GM19372 (cell line): ENCODE results near the gene CHMP6.

Experiments used
- ATAC-seq: cut with Tn5 transposase; IDR thresholded peaks from one replicate; pipeline ENCODE4 v1.9.1; 2021; ENCODE audit warnings: mild to moderate bottlenecking, low read depth, moderate library complexity; ENCODE audit not compliant: unreplicated experiment

Gene CHMP6

GRCh38 chr17:80991645-80992076 is at the start of gene CHMP6:
TSS of gene CHMP6 (plus strand) at chr17:80991841. CDS start at chr17:80991919, 78 bp downstream.
- ATAC-seq, result no peak

GRCh38 chr17:80942423-80943345 is 49.0 kb upstream of the CHMP6 start:
- ATAC-seq, result no peak

DNA sequence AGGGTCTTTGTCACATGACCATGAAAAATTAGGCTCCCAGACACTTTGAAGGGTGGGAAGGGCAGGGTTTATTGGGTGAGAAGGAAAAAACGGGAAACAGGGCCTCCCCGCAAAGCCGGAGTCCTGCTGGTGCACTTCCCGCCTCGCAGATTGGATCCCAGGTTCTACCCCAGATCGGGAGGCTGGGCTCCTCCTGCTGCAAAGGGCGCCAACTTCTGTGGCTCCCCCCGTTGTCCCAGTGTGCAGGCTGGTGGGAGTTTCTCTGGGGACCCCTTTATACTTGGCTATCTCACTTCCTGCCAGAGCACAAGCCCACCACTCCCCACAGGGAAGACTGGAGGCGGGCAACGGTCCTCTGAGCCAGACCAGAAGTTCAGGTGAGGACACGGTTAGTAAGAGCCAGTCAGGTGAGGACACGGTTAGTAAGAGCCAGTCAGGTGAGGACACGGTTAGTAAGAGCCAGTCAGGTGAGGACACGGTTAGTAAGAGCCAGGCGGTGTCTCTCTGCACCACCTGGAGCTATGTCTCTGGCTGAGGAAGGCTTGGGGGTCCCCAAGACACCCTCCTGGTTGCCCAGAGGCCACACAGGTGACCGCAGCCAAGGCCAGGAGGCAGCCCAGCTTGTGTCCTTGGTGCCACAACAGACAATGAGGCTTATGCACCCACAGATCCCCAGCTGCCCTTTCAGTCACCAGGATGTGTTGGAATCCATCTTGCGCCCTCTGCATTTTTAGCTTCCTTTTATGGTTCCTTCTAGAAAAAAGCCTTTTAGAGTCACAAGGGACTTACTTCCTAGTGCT is 48.1 kb upstream of the CHMP6 start:
- no peak for ATAC-seq

GRCh38 chr17:80944326-80944725 is 47.3 kb upstream of the CHMP6 start:
- no peak for ATAC-seq

GRCh38 chr17:80945736-80946135 is 45.9 kb upstream of the CHMP6 start:
- ATAC-seq, result no peak

GRCh38 chr17:80946449-80946848 is 45.2 kb upstream of the CHMP6 start:
- ATAC-seq, result no peak

DNA sequence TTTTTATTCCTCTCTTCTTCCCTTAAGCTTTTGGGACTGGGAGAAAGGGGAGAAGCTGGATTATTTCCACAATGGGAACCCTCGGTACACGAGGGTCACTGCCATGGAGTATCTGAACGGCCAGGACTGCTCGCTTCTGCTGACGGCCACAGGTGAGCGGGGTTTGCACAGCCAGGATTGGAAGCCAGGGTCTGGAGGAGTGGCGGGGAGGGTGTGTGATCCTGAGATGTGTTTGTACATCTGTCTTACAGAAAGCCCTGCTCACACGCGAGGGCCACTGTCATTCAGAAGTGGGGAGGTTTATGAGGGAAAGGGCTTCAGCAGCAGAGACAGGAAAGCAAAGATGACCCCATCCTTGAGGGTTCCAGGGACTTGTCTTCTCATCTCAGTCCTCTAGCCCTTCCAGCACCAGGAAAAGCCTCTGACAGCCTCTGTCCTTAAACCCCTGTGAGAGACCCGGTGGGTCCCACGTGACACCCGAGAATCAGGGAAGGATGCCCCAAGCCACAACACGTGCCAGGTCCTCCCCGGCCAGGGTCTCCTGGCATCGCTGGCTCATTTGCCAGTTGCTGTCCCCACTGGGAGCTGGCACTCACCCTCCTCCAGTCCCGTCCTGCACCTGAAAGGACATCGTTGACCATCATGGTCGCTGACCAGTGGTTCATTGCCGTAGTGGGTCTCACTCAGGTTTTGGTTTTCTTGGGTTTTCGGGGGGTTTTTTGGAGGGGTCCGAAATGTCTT is 44.3 kb upstream of the CHMP6 start:
- ATAC-seq, result no peak

DNA sequence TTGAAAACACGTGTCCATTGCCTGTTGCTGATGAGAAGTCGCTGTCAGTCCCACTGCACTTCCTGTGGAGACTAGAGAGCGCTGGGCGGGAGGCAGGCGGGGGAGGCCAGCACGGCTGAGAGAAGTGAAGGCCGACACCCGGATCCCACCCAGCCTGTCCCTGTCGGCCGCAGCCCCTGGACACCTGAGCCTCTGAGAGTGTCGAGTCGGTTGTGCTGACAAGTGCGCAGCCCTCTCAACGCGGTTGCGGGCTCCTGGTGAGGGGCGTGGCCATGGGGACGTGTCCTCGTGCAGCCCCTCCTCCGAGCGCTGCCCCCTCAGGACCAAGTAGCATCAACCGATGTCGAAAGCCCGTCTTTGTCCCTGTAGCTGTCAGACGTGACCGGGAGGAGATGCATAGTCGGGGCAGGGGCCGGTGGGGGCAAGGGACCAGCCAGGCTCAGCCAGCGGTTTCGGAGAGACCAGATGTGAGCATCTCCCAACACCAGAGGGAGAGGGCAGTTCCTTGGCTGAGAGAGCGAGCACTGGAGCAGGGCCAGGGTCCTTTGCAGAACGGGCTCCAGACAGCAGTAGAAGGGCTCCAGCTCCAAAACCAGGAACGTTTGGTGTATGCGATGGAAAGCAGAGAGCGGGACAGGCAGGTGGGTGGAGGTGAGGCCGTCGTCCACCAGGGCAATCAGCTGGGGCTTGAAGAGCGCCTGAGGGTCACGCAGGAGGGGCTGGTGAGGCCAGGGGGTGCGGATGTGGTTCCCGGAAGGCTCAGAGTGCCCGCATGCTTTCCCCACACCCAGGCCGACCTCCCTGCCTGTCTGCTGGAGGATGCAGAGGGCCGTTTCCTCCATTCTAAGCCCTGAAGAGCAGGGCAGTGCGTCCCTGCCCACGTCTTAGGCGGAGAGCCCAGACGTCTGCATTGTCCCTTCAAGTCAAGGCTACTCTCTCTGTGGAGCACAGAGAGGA is 43.3 kb upstream of the CHMP6 start:
- ATAC-seq, result no peak

GRCh38 chr17:80948976-80949450 is 42.6 kb upstream of the CHMP6 start:
- ATAC-seq, result no peak

DNA sequence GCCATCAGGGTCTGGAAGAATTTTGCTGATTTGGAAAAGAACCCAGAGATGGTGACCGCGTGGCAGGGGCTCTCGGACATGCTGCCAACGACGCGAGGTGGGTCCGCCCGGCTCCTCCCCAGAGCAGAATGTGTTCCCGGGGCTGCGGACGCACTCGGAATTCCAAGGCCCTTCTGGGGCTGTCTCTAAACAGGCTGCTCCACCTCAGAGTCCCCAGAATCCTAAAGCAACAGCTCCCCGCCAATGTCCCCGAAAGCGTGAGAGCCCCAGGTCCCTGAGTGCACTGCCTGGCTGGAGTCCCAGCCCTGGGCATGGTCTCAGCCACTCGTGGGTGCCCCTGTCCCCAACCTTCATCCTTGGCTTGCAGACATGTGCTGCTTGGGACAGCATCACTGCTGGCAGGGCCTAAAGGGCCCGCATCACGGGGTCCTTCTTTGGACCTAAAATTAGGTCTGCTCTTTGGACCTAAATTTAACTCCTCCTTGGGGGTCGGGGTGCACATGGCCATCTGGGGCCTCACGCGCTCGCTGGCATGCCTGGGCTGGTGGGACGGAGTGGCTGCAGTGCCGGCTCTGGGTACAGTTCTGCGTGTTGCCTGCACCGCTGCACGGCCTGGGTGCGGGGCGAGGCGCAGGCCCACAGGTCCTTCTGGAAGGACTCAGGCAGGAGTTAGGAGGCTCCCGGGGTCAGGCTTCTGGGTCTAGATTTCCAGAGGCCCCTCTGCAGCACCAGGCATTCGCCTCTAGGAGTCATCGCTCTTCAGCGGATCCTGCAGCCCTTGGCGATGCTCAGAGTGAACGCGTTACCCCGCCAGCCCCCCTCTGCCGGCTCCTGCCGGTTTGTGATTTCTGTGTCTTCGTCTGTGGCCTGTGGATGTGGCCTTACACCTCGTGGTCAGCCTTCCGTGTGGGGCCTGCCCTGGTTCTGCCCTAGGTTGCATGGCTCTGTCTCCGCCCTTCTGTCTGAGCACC is 41.9 kb upstream of the CHMP6 start:
- no peak for ATAC-seq

- ATAC-seq, result no peak
Measured at GRCh38 chr17:80950466-80951120, 41.0 kb upstream of the CHMP6 start.

GRCh38 chr17:80951121-80952090 is 40.2 kb upstream of the CHMP6 start:
- ATAC-seq, result no peak

GRCh38 chr17:80952291-80952690 is 39.4 kb upstream of the CHMP6 start:
- no peak for ATAC-seq

GRCh38 chr17:80953471-80954315 is 37.9 kb upstream of the CHMP6 start:
- ATAC-seq, result no peak

DNA sequence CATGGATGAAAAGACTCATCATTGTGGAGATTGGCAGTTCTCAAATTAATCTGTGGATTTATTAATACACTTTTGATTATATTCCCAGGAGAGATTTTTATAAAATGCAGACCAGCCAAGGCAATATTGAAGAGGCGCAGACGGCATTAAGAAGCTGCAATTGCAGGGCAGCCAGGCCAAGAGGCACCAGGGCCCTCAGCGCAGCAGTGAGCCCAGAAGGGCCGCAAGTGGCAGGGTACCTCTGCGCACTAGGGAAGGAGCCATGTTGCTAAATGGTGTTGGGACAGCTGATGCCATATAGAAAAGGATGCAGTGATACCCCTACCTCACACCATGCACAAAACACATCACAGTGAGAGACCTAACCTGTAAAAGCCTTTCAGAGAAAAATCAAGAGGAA is 36.6 kb upstream of the CHMP6 start:
- ATAC-seq, result no peak
